ENCODE measurements around the gene HNRNPM.

DNA sequence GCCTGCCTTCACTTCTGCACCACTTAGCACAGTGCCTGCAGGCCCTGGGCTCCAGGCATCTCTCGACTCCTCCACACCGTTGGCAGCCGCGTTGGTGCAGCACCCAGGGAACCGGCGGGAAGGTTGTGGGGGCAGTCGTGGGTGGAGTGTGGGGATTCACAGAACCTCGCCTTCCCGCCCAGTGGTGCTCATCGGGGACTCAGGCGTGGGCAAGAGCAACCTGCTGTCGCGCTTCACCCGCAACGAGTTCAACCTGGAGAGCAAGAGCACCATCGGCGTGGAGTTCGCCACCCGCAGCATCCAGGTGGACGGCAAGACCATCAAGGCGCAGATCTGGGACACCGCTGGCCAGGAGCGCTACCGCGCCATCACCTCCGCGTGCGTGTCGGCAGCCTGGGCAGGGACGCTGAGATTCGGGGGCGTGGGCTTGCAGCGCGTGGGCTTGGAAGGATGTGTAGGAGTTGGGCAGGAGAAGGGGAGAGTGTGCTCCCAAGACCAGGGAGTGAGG, 45.0 kb upstream of the HNRNPM start:
- TF ChIP-seq CTBP1 (IDR thresholded peaks at IDR 0.05; ENCODE audit: borderline replicate concordance) = no peak
- no peak for TF ChIP-seq FOXA1 (IDR thresholded peaks at IDR 0.05)
- no peak for TF ChIP-seq ELF4 (IDR thresholded peaks at IDR 0.05)
- no peak for TF ChIP-seq ZNF384 (IDR thresholded peaks at IDR 0.05)
- no peak for TF ChIP-seq FOXM1 (IDR thresholded peaks at IDR 0.05; ENCODE audit: borderline replicate concordance)
- no peak for TF ChIP-seq SUZ12 (IDR thresholded peaks at IDR 0.05)
- no peak for TF ChIP-seq NFRKB (IDR thresholded peaks at IDR 0.05)
- no peak for TF ChIP-seq SP1 (IDR thresholded peaks at IDR 0.05)
- TF ChIP-seq BHLHE40 (IDR thresholded peaks at IDR 0.05; ENCODE audit: borderline replicate concordance) = no peak
- no peak for TF ChIP-seq ARNT (IDR thresholded peaks at IDR 0.05)
- TF ChIP-seq HDGF (IDR thresholded peaks at IDR 0.05; ENCODE audit: borderline replicate concordance) = no peak
- no peak for TF ChIP-seq LEF1 (IDR thresholded peaks at IDR 0.05; ENCODE audit: borderline replicate concordance)
- TF ChIP-seq, protein P1, sequence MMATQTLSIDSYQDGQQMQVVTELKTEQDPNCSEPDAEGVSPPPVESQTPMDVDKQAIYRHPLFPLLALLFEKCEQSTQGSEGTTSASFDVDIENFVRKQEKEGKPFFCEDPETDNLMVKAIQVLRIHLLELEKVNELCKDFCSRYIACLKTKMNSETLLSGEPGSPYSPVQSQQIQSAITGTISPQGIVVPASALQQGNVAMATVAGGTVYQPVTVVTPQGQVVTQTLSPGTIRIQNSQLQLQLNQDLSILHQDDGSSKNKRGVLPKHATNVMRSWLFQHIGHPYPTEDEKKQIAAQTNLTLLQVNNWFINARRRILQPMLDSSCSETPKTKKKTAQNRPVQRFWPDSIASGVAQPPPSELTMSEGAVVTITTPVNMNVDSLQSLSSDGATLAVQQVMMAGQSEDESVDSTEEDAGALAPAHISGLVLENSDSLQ (IDR thresholded peaks at IDR 0.05) = no peak
- no peak for TF ChIP-seq TARDBP (IDR thresholded peaks at IDR 0.05)

Measured in HEK293T (cell line).